ENCODE data around the gene ANKFY1.
"Not testable (repeated sequence)": the region's sequence is repeated elsewhere in the genome, so short reads cannot be mapped to it uniquely, and the experiment has no call there.

DNA sequence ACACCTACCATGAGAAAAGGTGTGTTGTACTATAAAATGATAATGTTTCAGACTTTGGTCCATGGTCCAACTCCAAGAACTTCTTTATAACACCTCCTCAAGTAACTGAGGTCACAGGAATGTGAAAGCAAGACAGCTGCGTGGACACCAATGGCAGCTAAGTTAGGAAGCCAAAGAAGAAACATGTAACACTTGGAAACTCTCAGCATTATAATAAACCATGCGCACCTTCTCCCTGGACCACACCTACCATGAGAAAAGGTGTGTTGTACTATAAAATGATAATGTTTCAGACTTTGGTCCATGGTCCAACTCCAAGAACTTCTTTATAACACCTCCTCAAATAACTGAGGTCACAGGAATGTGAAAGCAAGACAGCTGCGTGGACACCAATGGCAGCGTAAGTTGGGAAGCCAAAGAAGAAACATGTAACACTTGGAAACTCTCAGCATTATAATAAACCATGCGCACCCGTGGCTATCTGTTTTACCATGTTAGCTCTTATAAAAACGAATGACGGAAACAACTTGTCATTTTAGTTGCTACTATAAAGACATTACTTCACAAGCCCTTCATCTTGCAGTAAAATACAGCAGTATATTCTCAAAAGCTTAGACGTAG lies 124.8 kb downstream of the ANKFY1 start:
- TF ChIP-seq, protein P1, sequence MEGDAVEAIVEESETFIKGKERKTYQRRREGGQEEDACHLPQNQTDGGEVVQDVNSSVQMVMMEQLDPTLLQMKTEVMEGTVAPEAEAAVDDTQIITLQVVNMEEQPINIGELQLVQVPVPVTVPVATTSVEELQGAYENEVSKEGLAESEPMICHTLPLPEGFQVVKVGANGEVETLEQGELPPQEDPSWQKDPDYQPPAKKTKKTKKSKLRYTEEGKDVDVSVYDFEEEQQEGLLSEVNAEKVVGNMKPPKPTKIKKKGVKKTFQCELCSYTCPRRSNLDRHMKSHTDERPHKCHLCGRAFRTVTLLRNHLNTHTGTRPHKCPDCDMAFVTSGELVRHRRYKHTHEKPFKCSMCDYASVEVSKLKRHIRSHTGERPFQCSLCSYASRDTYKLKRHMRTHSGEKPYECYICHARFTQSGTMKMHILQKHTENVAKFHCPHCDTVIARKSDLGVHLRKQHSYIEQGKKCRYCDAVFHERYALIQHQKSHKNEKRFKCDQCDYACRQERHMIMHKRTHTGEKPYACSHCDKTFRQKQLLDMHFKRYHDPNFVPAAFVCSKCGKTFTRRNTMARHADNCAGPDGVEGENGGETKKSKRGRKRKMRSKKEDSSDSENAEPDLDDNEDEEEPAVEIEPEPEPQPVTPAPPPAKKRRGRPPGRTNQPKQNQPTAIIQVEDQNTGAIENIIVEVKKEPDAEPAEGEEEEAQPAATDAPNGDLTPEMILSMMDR (IDR thresholded peaks at IDR 0.05; ENCODE audit: low read depth, low read length), result not testable (repeated sequence)
- not testable (repeated sequence) for TF ChIP-seq EZH2phosphoT487 (IDR thresholded peaks at IDR 0.05; ENCODE audit: low read depth)
